Activated effector memory CD4-positive, alpha-beta T cell treated with Interleukin-2 at 50 U/mL for 16 hours (primary cell): ENCODE measurements around the gene EPB41L4B.
"Not testable (repeated sequence)": the region's sequence is repeated elsewhere in the genome, so short reads cannot be mapped to it uniquely, and the experiment has no call there.

Experiments used
- DNase-seq: peaks from one replicate; pipeline ENCODE4 v3.0.0-alpha.2; 2020

EPB41L4B gene

GRCh38 chr9:109242014-109242413, 78.8 kb downstream of the EPB41L4B start:
- no peak for DNase-seq

GRCh38 chr9:109241207-109241606, 79.7 kb downstream of the EPB41L4B start:
- no peak for DNase-seq

- DNase-seq = no peak
These were observed 81.6 kb downstream of the EPB41L4B start for GRCh38 chr9:109239240-109239639.

- no peak for DNase-seq
These were observed 82.2 kb downstream of the EPB41L4B start for GRCh38 chr9:109238655-109239054.

- DNase-seq = no peak
These were observed 82.7 kb downstream of the EPB41L4B start for GRCh38 chr9:109238125-109238524.

- no peak for DNase-seq
These were observed 88.2 kb downstream of the EPB41L4B start for GRCh38 chr9:109232449-109233237.

GRCh38 chr9:109231593-109231992, 89.3 kb downstream of the EPB41L4B start:
- DNase-seq = no peak

GRCh38 chr9:109230277-109230676, 90.6 kb downstream of the EPB41L4B start:
- DNase-seq = no peak

GRCh38 chr9:109229682-109230081, 91.2 kb downstream of the EPB41L4B start:
- no peak for DNase-seq

- no peak for DNase-seq
These were observed 92.7 kb downstream of the EPB41L4B start for GRCh38 chr9:109228093-109228642.

- DNase-seq = no peak
These were observed 95.2 kb downstream of the EPB41L4B start for GRCh38 chr9:109225629-109226028.

- DNase-seq = no peak
These were observed 96.1 kb downstream of the EPB41L4B start for GRCh38 chr9:109224751-109225150.

- not testable (repeated sequence) for DNase-seq
These were observed 102.6 kb downstream of the EPB41L4B start for GRCh38 chr9:109218242-109218641.

GRCh38 chr9:109214414-109214813, 106.4 kb downstream of the EPB41L4B start:
- DNase-seq = no peak

GRCh38 chr9:109213285-109214121, 107.4 kb downstream of the EPB41L4B start:
- no peak for DNase-seq

GRCh38 chr9:109212768-109213167, 108.1 kb downstream of the EPB41L4B start:
- no peak for DNase-seq

- DNase-seq = no peak
These were observed 114.2 kb downstream of the EPB41L4B start for GRCh38 chr9:109206670-109207069.

GRCh38 chr9:109205526-109205925, 115.3 kb downstream of the EPB41L4B start:
- DNase-seq = no peak

GRCh38 chr9:109203761-109204360, 117.0 kb downstream of the EPB41L4B start:
- DNase-seq = no peak

- no peak for DNase-seq
These were observed 121.2 kb downstream of the EPB41L4B start for GRCh38 chr9:109199676-109200075.

- DNase-seq = no peak
These were observed 122.0 kb downstream of the EPB41L4B start for GRCh38 chr9:109198736-109199382.

- no peak for DNase-seq
These were observed 126.8 kb downstream of the EPB41L4B start for GRCh38 chr9:109193974-109194556.
